GM12873 (cell line): ENCODE measurements around the gene GRK2.
A peak's percentile ranks its signal among the peaks of the same experiment; 100 is the strongest.

Source experiments
- CTCF ChIP-seq: IDR thresholded peaks from 2 replicates; pipeline ENCODE4 v1.5.1; 2012; ENCODE audit warnings: low read depth, mild to moderate bottlenecking, moderate library complexity, low read length, control low read depth; ENCODE audit not compliant: insufficient read depth; ENCODE audit errors: missing control alignments

The GRK2 gene

DNA sequence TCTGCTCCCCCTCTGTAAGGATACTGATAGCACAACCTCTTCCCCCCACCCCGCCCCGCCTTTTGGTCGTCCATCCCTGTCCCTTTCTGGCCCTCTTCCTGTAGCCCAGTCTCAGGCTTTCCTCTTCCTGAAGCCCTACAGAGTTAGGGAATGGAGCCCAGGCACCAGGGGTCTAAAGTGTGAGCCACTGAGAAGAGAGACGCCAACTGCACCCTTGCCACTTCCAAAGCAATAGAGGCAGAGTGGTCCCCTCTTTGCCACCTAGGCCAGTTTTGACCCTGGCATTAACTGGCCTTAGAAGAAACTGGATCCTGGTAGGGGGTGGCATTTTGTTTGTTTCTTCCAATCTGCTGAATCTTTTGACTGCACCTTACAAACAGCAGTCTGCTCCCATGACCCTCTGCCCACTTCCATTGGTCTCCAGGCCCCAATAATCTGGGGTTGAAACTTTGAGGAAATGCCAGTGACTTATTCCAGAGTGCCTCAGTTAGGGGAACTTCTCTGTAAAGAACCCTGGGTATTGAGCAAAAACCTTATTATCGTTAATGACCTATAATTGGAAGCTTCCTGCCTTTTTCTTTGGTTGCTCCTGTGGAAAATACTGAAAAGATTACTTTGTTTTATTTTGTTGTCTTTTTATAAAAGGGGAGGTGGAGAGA, 9.7 kb upstream of the GRK2 start:
- no peak for TF ChIP-seq CTCF

- no peak for TF ChIP-seq CTCF
Measured at GRCh38 chr11:67260406-67260805, 5.9 kb upstream of the GRK2 start.

- TF ChIP-seq CTCF = peak; percentile 16
Measured at GRCh38 chr11:67261640-67261945, 4.7 kb upstream of the GRK2 start.

DNA sequence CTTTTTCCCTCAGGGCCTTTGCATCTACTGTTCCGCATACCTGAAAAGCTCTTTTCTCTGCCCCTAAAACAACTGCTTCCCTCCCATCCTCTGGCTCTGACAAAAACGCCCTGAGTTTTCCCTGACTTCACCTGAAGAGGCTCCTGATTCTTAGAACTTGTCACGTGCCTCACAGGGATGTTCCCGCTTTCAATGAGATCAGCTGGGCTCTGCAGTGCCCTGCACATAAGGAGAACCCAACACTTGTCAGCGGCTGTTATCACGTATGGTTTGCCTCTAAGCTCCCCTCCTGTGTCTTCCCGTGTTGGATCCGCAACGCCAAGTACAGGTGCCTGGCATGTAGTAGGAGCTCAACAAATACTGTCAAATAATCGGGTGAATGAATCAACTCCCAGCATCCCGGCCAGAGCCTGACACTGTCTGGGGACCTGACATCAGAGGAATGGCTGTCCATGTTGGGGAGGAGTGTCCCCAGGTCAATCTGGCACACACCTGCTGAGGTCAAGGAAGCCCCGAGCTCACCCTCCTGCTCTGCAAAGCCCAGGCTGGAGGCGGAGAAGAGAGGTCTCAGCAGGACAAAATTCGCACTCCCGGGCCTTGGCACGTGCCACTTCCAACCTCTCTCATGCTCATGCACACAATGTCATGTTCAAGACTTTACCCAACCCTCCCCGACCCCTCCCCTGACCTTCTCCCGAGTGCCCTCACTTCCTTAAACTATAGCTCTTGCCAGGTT, 4.2 kb upstream of the GRK2 start:
- no peak for TF ChIP-seq CTCF

DNA sequence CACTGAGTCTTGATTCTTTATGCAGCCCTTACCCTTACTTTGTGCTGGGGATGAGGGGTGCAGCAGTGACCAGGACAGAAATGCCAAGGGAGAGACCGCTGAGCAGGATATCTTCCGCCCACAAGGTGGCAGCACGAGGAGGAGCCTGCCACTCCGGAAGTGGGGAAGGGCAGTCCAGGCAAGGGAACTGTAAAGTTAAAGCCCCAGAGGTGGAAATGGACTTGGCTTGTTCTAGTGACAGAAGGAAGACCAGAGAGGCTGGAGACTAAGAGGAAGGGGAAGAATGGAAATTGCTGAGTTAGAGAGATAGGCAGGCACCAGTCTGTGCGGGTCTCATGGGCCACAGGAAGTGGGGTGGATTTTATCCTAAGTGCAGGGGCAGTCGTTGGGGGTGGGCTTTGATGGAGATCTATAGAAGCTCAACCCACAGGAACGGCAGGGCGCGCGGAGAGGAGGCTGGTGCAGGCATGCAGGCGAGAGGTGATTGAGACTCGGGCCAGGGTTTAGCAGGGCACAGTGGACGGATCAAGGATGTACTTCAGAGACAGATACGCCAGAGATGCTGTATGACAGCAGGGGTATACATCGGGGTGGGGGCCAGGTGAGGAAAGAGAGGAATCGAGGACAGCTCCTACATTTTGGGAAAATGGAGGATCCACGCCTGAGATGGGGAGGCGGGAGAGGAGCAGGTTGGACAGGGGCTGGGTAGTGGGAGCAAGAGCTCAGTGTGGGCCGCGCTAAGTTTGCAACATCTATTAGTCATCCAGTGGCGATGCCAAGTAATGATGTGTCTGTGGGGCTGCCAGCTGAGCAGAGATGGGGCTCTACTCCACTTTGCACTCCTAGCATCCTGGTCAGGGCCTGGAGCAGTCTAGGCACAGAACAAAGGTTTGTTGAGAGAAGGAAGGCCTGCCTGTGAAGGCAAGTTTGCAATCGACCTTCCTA, 3.3 kb upstream of the GRK2 start:
- TF ChIP-seq CTCF = peak; percentile 82

DNA sequence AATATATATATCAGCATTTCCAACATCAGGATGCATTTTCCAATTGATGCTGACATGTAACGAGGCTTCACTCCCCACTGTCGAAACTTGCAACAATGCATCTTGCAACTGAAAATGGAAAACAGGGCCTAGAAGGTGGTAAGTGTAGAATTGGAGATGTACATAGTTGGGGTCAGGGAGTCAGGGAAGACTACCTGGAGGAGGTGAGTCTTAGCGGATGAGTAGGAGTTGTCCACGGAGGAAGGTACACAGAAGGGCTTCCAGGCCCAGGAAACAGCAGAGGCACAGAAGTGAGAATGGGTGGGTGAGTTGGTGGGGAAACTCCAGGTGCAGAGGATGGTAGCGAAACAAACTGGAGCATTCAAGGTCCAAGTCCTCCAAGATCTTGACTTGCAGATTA, 2.0 kb upstream of the GRK2 start:
- TF ChIP-seq CTCF = no peak
